H9 (cell line): ENCODE data around the gene SMDT1. TPM values are rescaled to one million over a fixed set of nuclear protein-coding genes. Genes with fewer than 3 reads are reported as not detected.
A peak's percentile ranks its signal among the peaks of the same experiment; 100 is the strongest.

ENCODE experiments used
- DNase-seq: peaks from one replicate; pipeline ENCODE4 v3.0.0-alpha.2; 2017
- H2AFZ ChIP-seq: one replicate; pipeline ENCODE4 v1.6.1; 2013; ENCODE audit warnings: mild to moderate bottlenecking, low read length, control low read depth, moderate library complexity
- H2AK5ac ChIP-seq: 2 replicates; pipeline ENCODE4 v1.6.1; 2013; ENCODE audit warnings: low read length, control low read depth, mixed read lengths; ENCODE audit not compliant: insufficient read length
- H2BK120ac ChIP-seq: one replicate; pipeline ENCODE4 v1.6.1; 2013; ENCODE audit warnings: low read depth, mild to moderate bottlenecking, low read length, control low read depth, inconsistent platforms; ENCODE audit not compliant: poor library complexity, severe bottlenecking
- H2BK12ac ChIP-seq: 2 replicates; pipeline ENCODE4 v1.6.1; 2013; ENCODE audit warnings: low read length, control low read depth, mixed read lengths, low read depth; ENCODE audit not compliant: insufficient read length
- H2BK15ac ChIP-seq: 2 replicates; pipeline ENCODE4 v1.6.1; 2013; ENCODE audit warnings: low read depth, low read length, control low read depth
- H2BK20ac ChIP-seq: one replicate; pipeline ENCODE4 v1.6.1; 2013; ENCODE audit warnings: low read depth, mild to moderate bottlenecking, low read length, control low read depth, inconsistent platforms; ENCODE audit not compliant: poor library complexity, severe bottlenecking
- H2BK5ac ChIP-seq: 2 replicates; pipeline ENCODE4 v1.6.1; 2013; ENCODE audit warnings: low read length, control low read depth, mixed read lengths; ENCODE audit not compliant: insufficient read length
- H3K14ac ChIP-seq: 2 replicates; pipeline ENCODE4 v1.6.1; 2013; ENCODE audit warnings: low read length, control low read depth; ENCODE audit not compliant: insufficient read depth
- H3K18ac ChIP-seq: 2 replicates; pipeline ENCODE4 v1.6.1; 2013; ENCODE audit warnings: low read depth, mild to moderate bottlenecking, mixed read lengths, low read length, control low read depth; ENCODE audit not compliant: insufficient read length
- H3K23ac ChIP-seq: 2 replicates; pipeline ENCODE4 v1.6.1; 2013; ENCODE audit warnings: low read length, control low read depth, mixed read lengths, low read depth; ENCODE audit not compliant: insufficient read length
- H3K23me2 ChIP-seq: 2 replicates; pipeline ENCODE4 v1.6.1; 2013; ENCODE audit warnings: low read depth, mild to moderate bottlenecking, mixed read lengths, low read length, control low read depth; ENCODE audit not compliant: insufficient read length, poor library complexity, severe bottlenecking
- H3K27ac ChIP-seq: 2 replicates; pipeline ENCODE4 v1.5.1; 2013; ENCODE audit warnings: low read length, control low read depth, mixed read lengths, low read depth; ENCODE audit not compliant: insufficient read length
- H3K27me3 ChIP-seq: 2 replicates; pipeline ENCODE4 v1.6.1; 2013; ENCODE audit warnings: low read length, control low read depth, inconsistent platforms; ENCODE audit not compliant: insufficient read depth
- H3K4ac ChIP-seq: 2 replicates; pipeline ENCODE4 v1.6.1; 2013; ENCODE audit warnings: low read depth, mild to moderate bottlenecking, control low read depth, inconsistent platforms, low read length, moderate library complexity
- H3K4me1 ChIP-seq: 2 replicates; pipeline ENCODE4 v1.6.1; 2013; ENCODE audit warnings: low read length, control low read depth, inconsistent platforms; ENCODE audit not compliant: insufficient read depth
- H3K4me2 ChIP-seq: 2 replicates; pipeline ENCODE4 v1.6.1; 2013; ENCODE audit warnings: low read length, control low read depth, mixed read lengths; ENCODE audit not compliant: insufficient read length, insufficient read depth
- H3K56ac ChIP-seq: 2 replicates; pipeline ENCODE4 v1.6.1; 2013; ENCODE audit warnings: low read depth, mild to moderate bottlenecking, mixed read lengths, low read length, control low read depth; ENCODE audit not compliant: insufficient read length
- H3K79me1 ChIP-seq: 2 replicates; pipeline ENCODE4 v1.6.1; 2013; ENCODE audit warnings: low read depth, mild to moderate bottlenecking, moderate library complexity, low read length, control low read depth, inconsistent platforms; ENCODE audit not compliant: insufficient read depth, poor library complexity, severe bottlenecking
- H3K79me2 ChIP-seq: 2 replicates; pipeline ENCODE4 v1.6.1; 2013; ENCODE audit warnings: low read length, control low read depth, inconsistent platforms; ENCODE audit not compliant: insufficient read depth
- H3K9ac ChIP-seq: 2 replicates; pipeline ENCODE4 v1.6.1; 2013; ENCODE audit warnings: low read length, control low read depth, mixed read lengths; ENCODE audit not compliant: insufficient read length; ENCODE audit errors: extremely low read depth
- H3K9me3 ChIP-seq: one replicate; pipeline ENCODE4 v1.6.1; 2013; ENCODE audit warnings: low read depth, low read length, inconsistent platforms; ENCODE audit not compliant: control insufficient read depth
- H3T11ph ChIP-seq: one replicate; pipeline ENCODE4 v1.6.1; 2013; ENCODE audit warnings: mild to moderate bottlenecking, low read length, control low read depth, inconsistent platforms
- H4K20me1 ChIP-seq: one replicate; pipeline ENCODE4 v1.6.1; 2013; ENCODE audit not compliant: control insufficient read depth, insufficient read length, insufficient read depth
- H4K5ac ChIP-seq: 2 replicates; pipeline ENCODE4 v1.6.1; 2013; ENCODE audit warnings: low read depth, mild to moderate bottlenecking, mixed read lengths, low read length, control low read depth; ENCODE audit not compliant: insufficient read length
- H4K8ac ChIP-seq: replicated peaks from 2 replicates; pipeline ENCODE4 v1.6.1; 2013; ENCODE audit warnings: low read length, control low read depth, mixed read lengths, low read depth; ENCODE audit not compliant: insufficient read length
- H4K91ac ChIP-seq: 2 replicates; pipeline ENCODE4 v1.6.1; 2013; ENCODE audit warnings: low read depth, mild to moderate bottlenecking, moderate library complexity, mixed read lengths, low read length, control low read depth; ENCODE audit not compliant: insufficient read length
- H3K27ac Mint-ChIP-seq, 3 experiments: 2 replicates in 2 of 3; 3 replicates in 1 of 3; pipeline ENCODE4 v1.8.0; 2020 to 2021; ENCODE audit warnings: mixed read lengths in 3 of 3, mild to moderate bottlenecking in 1 of 3, moderate library complexity in 1 of 3
- H3K27me3 Mint-ChIP-seq: 2 replicates; pipeline ENCODE4 v1.8.0; 2021; ENCODE audit warnings: low read depth, mild to moderate bottlenecking, moderate library complexity, mixed read lengths
- H3K36me3 Mint-ChIP-seq, 3 experiments: 2 replicates in 2 of 3; 3 replicates in 1 of 3; pipeline ENCODE4 v1.8.0; 2020 to 2021; ENCODE audit warnings: low read depth in 3 of 3, mixed read lengths in 3 of 3; ENCODE audit not compliant: insufficient read depth in 1 of 3
- H3K4me1 Mint-ChIP-seq, 2 experiments: 2 replicates each; pipeline ENCODE4 v1.8.0; 2020; ENCODE audit warnings: mixed read lengths in 2 of 2
- H3K4me3 Mint-ChIP-seq, 2 experiments: 2 replicates in 1 of 2; 3 replicates in 1 of 2; pipeline ENCODE4 v1.8.0; 2020 to 2021; ENCODE audit warnings: mild to moderate bottlenecking in 2 of 2, mixed read lengths in 2 of 2, moderate library complexity in 1 of 2
- H3K9me3 Mint-ChIP-seq, 2 experiments: 2 replicates in 1 of 2; 3 replicates in 1 of 2; pipeline ENCODE4 v1.8.0; 2020; ENCODE audit warnings: mild to moderate bottlenecking in 2 of 2, mixed read lengths in 2 of 2, moderate library complexity in 1 of 2
- WGBS: extraction: QIAGEN DNeasy Blood & Tissue Kit; methylation state at CpG from one replicate; pipeline ENCODE4 v1.1.7; 2013; ENCODE audit warnings: missing lambda C conversion rate, low lambda C conversion rate, mixed read lengths; ENCODE audit not compliant: insufficient read length; ENCODE audit errors: extremely low coverage; 5-methylcytosine and 5-hydroxymethylcytosine counted together
- total RNA-seq: library from RNA; stranded (reverse); gene quantifications from 2 replicates; pipeline ENCODE4 v1.2.1, GENCODE V29; 2021
- TF ChIP-seq, protein P1 (sequence below): fragments of 200-600 bp; sonication (generic); conservative IDR thresholded peaks from 3 replicates; pipeline ENCODE4 v1.8.0; 2021; ENCODE audit warnings: antibody characterized with exemption, mild to moderate bottlenecking

SMDT1 gene
- total RNA-seq, 1 experiment from 2014 or later, result 45.0 TPM

DNA sequence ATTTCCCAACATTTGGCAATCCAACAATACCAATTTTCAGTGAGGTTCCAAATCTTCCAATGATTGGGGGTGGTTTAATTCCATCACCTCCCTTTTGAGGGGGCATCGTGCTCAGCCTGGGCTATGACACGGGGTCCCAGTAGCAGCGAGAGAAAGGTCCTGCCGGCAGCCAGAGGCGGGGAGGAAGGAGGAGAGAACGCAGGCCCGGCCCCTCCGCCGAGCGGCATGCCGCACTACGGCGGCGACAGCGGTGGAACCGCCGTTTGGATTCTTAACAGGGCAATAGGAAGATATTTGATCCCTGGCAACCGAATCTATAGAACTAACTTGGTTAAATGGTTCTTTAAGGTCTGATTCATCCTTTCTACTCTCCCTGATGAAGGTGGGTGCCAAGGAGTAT, 29.3 kb downstream of the SMDT1 start:
- Histone ChIP-seq H2AFZ (no peak overlapping the region), H3K27ac (no peak overlapping the region), H3K4me2 (no peak overlapping the region), H4K91ac (no peak overlapping the region), H3K4ac (no peak overlapping the region), H3T11ph (no peak overlapping the region), H3K23me2 (no peaks in the 10 kb centered on the region), H3K18ac (no peak overlapping the region), H2BK20ac (no peak overlapping the region), H3K23ac (no peak overlapping the region), H3K14ac (no peak overlapping the region), H2BK15ac (no peak overlapping the region), H4K20me1 (no peaks in the 10 kb centered on the region), H3K9ac (no peak overlapping the region), H3K4me1 (no peaks in the 10 kb centered on the region), H2AK5ac (no peak overlapping the region), H3K9me3 (peaks cover 10% of the 10 kb centered on the region), H3K56ac (no peak overlapping the region), H3K79me1 (no peaks in the 10 kb centered on the region), H2BK5ac (no peak overlapping the region), H3K79me2 (no peaks in the 10 kb centered on the region), H4K8ac (no peak overlapping the region), H2BK12ac (no peak overlapping the region), H2BK120ac (no peak overlapping the region), H4K5ac (no peak overlapping the region), H3K27me3 (no peaks in the 10 kb centered on the region)
- peak; percentile 36 for DNase-seq
- H3K27me3 Mint-ChIP-seq, result peaks cover 14% of the 10 kb centered on the region
- peaks cover 2 to 6% (median 6%) of the 10 kb centered on the region in 3 experiments; a peak in 5 of 7 replicates for H3K36me3 Mint-ChIP-seq
- peaks cover 7 to 10% of the 10 kb centered on the region in 2 experiments for H3K4me1 Mint-ChIP-seq
- H3K4me3 Mint-ChIP-seq, result no peak overlapping the region
- H3K27ac Mint-ChIP-seq, result no peak overlapping the region
- peaks cover 10 to 12% of the 10 kb centered on the region in 2 experiments for H3K9me3 Mint-ChIP-seq
- TF ChIP-seq, protein P1, sequence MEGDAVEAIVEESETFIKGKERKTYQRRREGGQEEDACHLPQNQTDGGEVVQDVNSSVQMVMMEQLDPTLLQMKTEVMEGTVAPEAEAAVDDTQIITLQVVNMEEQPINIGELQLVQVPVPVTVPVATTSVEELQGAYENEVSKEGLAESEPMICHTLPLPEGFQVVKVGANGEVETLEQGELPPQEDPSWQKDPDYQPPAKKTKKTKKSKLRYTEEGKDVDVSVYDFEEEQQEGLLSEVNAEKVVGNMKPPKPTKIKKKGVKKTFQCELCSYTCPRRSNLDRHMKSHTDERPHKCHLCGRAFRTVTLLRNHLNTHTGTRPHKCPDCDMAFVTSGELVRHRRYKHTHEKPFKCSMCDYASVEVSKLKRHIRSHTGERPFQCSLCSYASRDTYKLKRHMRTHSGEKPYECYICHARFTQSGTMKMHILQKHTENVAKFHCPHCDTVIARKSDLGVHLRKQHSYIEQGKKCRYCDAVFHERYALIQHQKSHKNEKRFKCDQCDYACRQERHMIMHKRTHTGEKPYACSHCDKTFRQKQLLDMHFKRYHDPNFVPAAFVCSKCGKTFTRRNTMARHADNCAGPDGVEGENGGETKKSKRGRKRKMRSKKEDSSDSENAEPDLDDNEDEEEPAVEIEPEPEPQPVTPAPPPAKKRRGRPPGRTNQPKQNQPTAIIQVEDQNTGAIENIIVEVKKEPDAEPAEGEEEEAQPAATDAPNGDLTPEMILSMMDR, result no peak
- WGBS, result no CpG with 5 or more reads among the region's 18 CpGs
